H1 (cell line): Measurements from ENCODE around the gene PIWIL1. TPM values are rescaled to one million over a fixed set of nuclear protein-coding genes. Genes with fewer than 3 reads are reported as not detected.

Source experiments
- CHD7 ChIP-seq: fragments of 300-600 bp; sonication (generic); IDR thresholded peaks from 2 replicates; pipeline ENCODE4 v1.7.1; 2012; ENCODE audit warnings: low read length, moderate library complexity, mild to moderate bottlenecking, inconsistent platforms; ENCODE audit not compliant: insufficient replicate concordance
- GTF2F1 ChIP-seq: IDR thresholded peaks from 2 replicates; pipeline ENCODE4 v1.6.1; 2012; ENCODE audit warnings: low read depth, low read length, improper control_type of control experiment, borderline replicate concordance
- JUN ChIP-seq: IDR thresholded peaks from 2 replicates; pipeline ENCODE4 v1.6.1; 2011; ENCODE audit warnings: low read depth, mild to moderate bottlenecking, improper control_type of control experiment, low read length
- MAFK ChIP-seq: IDR thresholded peaks from 2 replicates; pipeline ENCODE4 v1.6.1; 2012; ENCODE audit warnings: low read depth, mild to moderate bottlenecking, improper control_type of control experiment, low read length
- RFX5 ChIP-seq: IDR thresholded peaks from 2 replicates; pipeline ENCODE4 v1.6.1; 2011; ENCODE audit warnings: low read depth, low read length, improper control_type of control experiment, borderline replicate concordance
- polyA plus RNA-seq, 7 experiments: library from polyadenylated mRNA; depleted of rRNA in 3 of 7; stranded (reverse) in 5 of 7; unstranded in 2 of 7; fragments of >200 nt in 5 of 7; fragments of 200-250 nt in 2 of 7; gene quantifications; 1 replicate in 5 of 7; 2 replicates in 1 of 7; 4 replicates in 1 of 7; pipeline versions ENCODE4 v1.2.1 to v1.2.3, GENCODE V29; 2011 to 2013; ENCODE audit warnings: missing spikeins in 2 of 7, mixed read lengths in 2 of 7
- total RNA-seq: library from RNA; stranded (reverse); fragmentation: NEBNext Ultra II Directional; extraction: Animal tissue kit (Norgen Biotek cat#: 25700); gene quantifications from 2 replicates; pipeline ENCODE4 v1.2.1, GENCODE V29; 2021

Gene PIWIL1
- total and polyA plus RNA-seq, 2 of the 8 experiments (the other 6 are each of a cell fraction or from before 2014, with no cell fraction given): not detected

GRCh38 chr12:130353081-130353480 lies 15.4 kb downstream of the PIWIL1 start (continued):
- TF ChIP-seq GTF2F1: no peak
- no peak for TF ChIP-seq MAFK
- no peak for TF ChIP-seq JUN
- no peak for TF ChIP-seq CHD7
- TF ChIP-seq RFX5: no peak
